Stomach (tissue), 9 donors: ENCODE results near the gene EPB41L4B. TPM values are rescaled to one million over a fixed set of nuclear protein-coding genes. Genes with fewer than 3 reads are reported as not detected.

Experiments used
- DNase-seq, 2 donors: peaks; one replicate each; pipeline versions ENCODE4 v3.0.0 to v3.0.0-alpha.2; 2013 to 2019
- H3K27ac ChIP-seq, 5 donors: fragments of 200-600 bp in 4 of 5; sonication (generic) in 4 of 5; one replicate each; pipeline ENCODE4 v1.5.1; 2013 to 2019; ENCODE audit warnings: mild to moderate bottlenecking in 1 of 5, moderate library complexity in 1 of 5
- H3K27me3 ChIP-seq, 3 donors: fragments of 200-600 bp; sonication (generic); one replicate each; pipeline ENCODE4 v1.5.1; 2017 to 2019; ENCODE audit warnings: mixed run types in 1 of 3
- H3K36me3 ChIP-seq, 4 donors: fragments of 200-600 bp; sonication (generic); 1 replicate in 3 of 4; 2 replicates in 1 of 4; pipeline ENCODE4 v1.5.1; 2016 to 2019
- H3K4me1 ChIP-seq, 4 donors: fragments of 200-600 bp; sonication (generic); one replicate each; pipeline ENCODE4 v1.5.1; 2016 to 2019
- H3K4me3 ChIP-seq, 4 donors: fragments of 200-600 bp; sonication (generic) in 3 of 4; one replicate each; pipeline ENCODE4 v1.5.1; 2016 to 2019; ENCODE audit warnings: mild to moderate bottlenecking in 1 of 4
- H3K9me3 ChIP-seq, 4 donors: fragments of 200-600 bp; sonication (generic); one replicate each; pipeline ENCODE4 v1.5.1; 2016 to 2019
- EP300 ChIP-seq: sonication (generic); formaldehyde crosslinking; IDR thresholded peaks from one replicate; pipeline ENCODE4 v1.6.1; 2017; ENCODE audit warnings: antibody characterized with exemption
- POLR2A ChIP-seq, 4 donors: fragments of 450-650 bp; IDR thresholded peaks; one replicate each; pipeline ENCODE4 v1.6.1; 2016; ENCODE audit warnings: antibody characterized with exemption in 4 of 4, control low read depth in 2 of 4, mild to moderate bottlenecking in 1 of 4, moderate library complexity in 1 of 4
- POLR2AphosphoS5 ChIP-seq, 3 donors: sonication (generic); formaldehyde crosslinking; IDR thresholded peaks; one replicate each; pipeline ENCODE4 v1.6.1; 2016; ENCODE audit warnings: antibody characterized with exemption in 3 of 3
- WGBS, 5 donors: extraction: QIAGEN DNeasy Blood & Tissue Kit in 3 of 5; methylation state at CpG; one replicate each; pipeline versions ENCODE4 v1.1.5 to v1.1.7; 2013 to 2018; 5-methylcytosine and 5-hydroxymethylcytosine counted together
- intact Hi-C: fragments of 100-400 bp; cut with DNase I; formaldehyde crosslinking; loops from one replicate; pipeline ENCODE4 v1.15.1; 2023; ENCODE audit warnings: low total_unique reads
- polyA plus RNA-seq, 3 donors: library from polyadenylated mRNA; stranded (reverse); fragments of 200-250 nt; gene quantifications; one replicate each; pipeline ENCODE4 v1.2.3, GENCODE V29; 2013
- total RNA-seq, 5 donors: library from RNA; depleted of rRNA; stranded (reverse); fragments of >200 nt; gene quantifications; one replicate each; pipeline versions ENCODE4 v1.1.0 to v1.2.3, GENCODE V29; 2014 to 2016
- TF ChIP-seq, protein P1 (sequence below), 7 experiments: fragments of 450-650 bp in 4 of 7; fragments of 200-600 bp in 3 of 7; sonication (generic) in 3 of 7; IDR thresholded peaks; one replicate each; pipeline ENCODE4 v1.5.1; 2016 to 2019; ENCODE audit warnings: antibody characterized with exemption in 7 of 7, control low read depth in 2 of 7, mild to moderate bottlenecking in 1 of 7
- donor health status: healthy with polysubstance abuse.
- donor health status: Bipolar disorder and iron deficiency.
- donor health status: healthy.

Gene EPB41L4B
- total and polyA plus RNA-seq, 8 donors, result 9.2 to 52.4 (median 24.4) TPM

DNA sequence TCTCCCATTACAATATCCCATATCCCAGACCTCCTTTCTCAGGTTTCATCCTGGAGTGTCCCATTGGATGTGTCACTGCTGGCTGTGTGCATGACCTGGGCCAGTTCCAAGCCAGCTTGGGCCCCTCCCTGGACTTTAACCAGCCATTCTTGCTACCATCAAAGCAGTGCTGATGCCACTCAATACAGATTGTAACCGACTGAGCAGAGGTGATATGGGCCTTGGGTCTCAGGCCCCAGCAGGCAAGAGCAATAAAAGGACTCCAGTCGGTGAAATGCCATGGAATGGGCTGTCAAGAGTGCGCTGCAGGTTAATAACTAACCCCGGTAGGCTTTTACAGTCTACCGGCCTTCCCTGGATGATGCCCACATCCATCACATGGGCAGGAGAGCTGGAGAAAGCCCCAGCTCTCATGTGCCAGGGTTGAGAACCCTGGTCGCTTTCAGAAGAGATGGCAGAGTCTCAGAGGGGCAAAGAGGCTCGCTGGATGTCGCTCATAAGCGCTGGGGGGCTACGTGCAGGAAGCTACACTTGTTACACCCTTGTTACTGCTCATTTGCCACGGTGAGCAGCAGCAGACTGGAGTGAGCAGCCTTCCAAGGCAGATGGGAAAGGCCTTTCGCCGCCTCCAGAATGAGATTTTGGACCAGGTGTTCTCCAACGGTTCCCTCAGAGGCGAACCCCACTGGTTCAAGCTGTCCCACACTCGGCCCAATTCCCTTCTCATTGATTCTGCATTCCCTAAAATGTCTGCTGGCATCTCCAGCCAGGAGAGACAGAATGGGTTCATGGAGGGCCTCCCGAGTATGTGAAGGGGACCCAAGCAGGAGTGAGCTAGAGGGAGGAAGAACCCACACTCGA, 13.2 kb downstream of the EPB41L4B start:
- intact Hi-C loops, result no loop called here
- Histone ChIP-seq H3K4me3 (no peak overlapping the region), H3K9me3 (no peaks in the 10 kb centered on the region), H3K4me1 (peaks cover 1 to 37% (median 17%) of the 10 kb centered on the region in 4 donors), H3K36me3 (no peaks in the 10 kb centered on the region), H3K27me3 (no peaks in the 10 kb centered on the region), H3K27ac (peak overlapping the region in 3 of 5 donors; percentile 16 to 53 (median 42))
- DNase-seq, result peak; percentile 65 to 69
- TF ChIP-seq POLR2A (IDR thresholded peaks at IDR 0.05) (no peak), EP300 (no peak), POLR2AphosphoS5 (IDR thresholded peaks at IDR 0.05) (peak in 1 of 3 donors; percentile 7)
- TF ChIP-seq, protein P1, sequence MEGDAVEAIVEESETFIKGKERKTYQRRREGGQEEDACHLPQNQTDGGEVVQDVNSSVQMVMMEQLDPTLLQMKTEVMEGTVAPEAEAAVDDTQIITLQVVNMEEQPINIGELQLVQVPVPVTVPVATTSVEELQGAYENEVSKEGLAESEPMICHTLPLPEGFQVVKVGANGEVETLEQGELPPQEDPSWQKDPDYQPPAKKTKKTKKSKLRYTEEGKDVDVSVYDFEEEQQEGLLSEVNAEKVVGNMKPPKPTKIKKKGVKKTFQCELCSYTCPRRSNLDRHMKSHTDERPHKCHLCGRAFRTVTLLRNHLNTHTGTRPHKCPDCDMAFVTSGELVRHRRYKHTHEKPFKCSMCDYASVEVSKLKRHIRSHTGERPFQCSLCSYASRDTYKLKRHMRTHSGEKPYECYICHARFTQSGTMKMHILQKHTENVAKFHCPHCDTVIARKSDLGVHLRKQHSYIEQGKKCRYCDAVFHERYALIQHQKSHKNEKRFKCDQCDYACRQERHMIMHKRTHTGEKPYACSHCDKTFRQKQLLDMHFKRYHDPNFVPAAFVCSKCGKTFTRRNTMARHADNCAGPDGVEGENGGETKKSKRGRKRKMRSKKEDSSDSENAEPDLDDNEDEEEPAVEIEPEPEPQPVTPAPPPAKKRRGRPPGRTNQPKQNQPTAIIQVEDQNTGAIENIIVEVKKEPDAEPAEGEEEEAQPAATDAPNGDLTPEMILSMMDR (IDR thresholded peaks at IDR 0.05), result no peak
- 78 to 86% (median 81%) methylated on average over 16 to 18 of the region's 18 CpGs for WGBS, 5 donors

DNA sequence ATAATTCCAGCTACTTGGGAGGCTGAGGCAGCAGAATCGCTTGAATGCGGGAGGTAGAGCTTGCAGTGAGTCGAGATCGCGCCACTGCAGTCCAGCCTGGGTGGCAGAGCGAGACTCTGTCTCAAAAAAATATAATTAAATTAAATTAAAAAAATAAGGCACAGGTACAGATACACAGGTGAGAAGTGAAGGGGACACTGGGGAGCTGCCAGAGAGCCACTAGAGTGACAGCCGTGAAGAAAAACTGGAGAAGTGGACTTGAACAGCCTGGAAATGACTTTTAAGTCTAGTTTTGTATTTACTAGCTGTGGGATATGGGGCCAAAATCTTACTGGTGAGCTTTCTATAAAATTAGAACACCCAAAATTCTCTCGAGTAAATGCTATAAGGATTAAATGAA, 15.1 kb downstream of the EPB41L4B start:
- Histone ChIP-seq H3K36me3 (no peaks in the 10 kb centered on the region), H3K9me3 (no peaks in the 10 kb centered on the region), H3K27ac (no peak overlapping the region), H3K27me3 (no peaks in the 10 kb centered on the region), H3K4me1 (peaks cover 0 to 25% (median 11%) of the 10 kb centered on the region in 4 donors), H3K4me3 (no peak overlapping the region)
- no peak for DNase-seq
- intact Hi-C loops, result no loop called here
- 86 to 98% (median 95%) methylated on average over 8 of the region's 8 CpGs for WGBS, 5 donors
- TF ChIP-seq, protein P1 (IDR thresholded peaks at IDR 0.05), result no peak
- TF ChIP-seq POLR2A (IDR thresholded peaks at IDR 0.05) (no peak), EP300 (no peak), POLR2AphosphoS5 (IDR thresholded peaks at IDR 0.05) (no peak)

DNA sequence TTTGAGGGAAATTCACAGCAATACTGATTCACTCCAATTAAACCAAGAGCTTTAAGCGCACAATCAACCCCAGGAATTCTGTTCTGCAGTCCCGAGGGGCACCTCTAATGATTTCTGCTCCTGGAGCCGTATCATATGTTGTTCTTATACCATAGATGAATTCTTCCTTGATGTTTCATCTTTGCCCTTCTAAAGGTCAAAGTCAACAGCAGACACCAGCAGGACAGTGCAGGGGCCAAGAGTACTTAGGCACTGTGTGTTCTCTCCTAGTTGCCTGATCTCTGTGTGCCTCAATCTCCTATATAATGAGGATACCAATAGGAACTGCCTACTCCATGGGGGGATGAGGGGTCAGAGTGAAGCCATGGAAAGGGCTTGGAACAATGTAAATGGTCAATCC, 16.5 kb downstream of the EPB41L4B start:
- Histone ChIP-seq H3K4me1 (peaks cover 0 to 11% (median 7%) of the 10 kb centered on the region in 4 donors), H3K27ac (no peak overlapping the region), H3K4me3 (no peak overlapping the region), H3K9me3 (no peaks in the 10 kb centered on the region), H3K27me3 (no peaks in the 10 kb centered on the region), H3K36me3 (no peaks in the 10 kb centered on the region)
- intact Hi-C loops, result no loop called here
- WGBS, 5 donors, result 77 to 89% (median 81%) methylated on average over 3 of the region's 3 CpGs
- TF ChIP-seq POLR2A (IDR thresholded peaks at IDR 0.05) (no peak), POLR2AphosphoS5 (IDR thresholded peaks at IDR 0.05) (no peak), EP300 (no peak)
- TF ChIP-seq, protein P1 (IDR thresholded peaks at IDR 0.05), result no peak
- no peak for DNase-seq

DNA sequence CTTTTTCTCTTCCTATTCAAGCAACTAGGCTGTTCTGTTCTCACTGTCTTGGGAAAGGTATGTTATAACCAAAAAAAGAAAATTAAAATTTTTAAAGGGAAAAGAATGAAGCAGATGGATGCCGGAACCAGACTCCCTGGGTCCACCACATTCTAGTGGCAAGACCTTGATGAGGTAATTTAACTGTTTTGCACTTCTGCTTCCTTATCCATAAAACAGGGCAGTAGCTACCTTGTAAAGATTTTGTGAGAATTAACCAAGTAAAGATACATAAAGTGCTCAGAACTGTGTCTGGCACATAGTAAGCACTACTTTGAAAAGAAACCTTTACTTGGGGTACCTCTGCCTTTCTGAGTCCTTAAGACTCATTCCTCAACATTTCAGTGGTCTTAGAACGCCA, 17.0 kb downstream of the EPB41L4B start:
- H3K27me3 ChIP-seq, result no peaks in the 10 kb centered on the region
- no peaks in the 10 kb centered on the region for H3K9me3 ChIP-seq
- intact Hi-C loops, result no loop called here
- H3K4me3 ChIP-seq, result no peak overlapping the region
- TF ChIP-seq POLR2AphosphoS5 (IDR thresholded peaks at IDR 0.05), result no peak
- TF ChIP-seq POLR2A (IDR thresholded peaks at IDR 0.05), result no peak
- TF ChIP-seq, protein P1 (IDR thresholded peaks at IDR 0.05), result no peak
- TF ChIP-seq EP300, result no peak
- no peaks in the 10 kb centered on the region for H3K36me3 ChIP-seq
- DNase-seq, result no peak
- 88 to 93% (median 91%) methylated on average over 2 of the region's 2 CpGs for WGBS, 5 donors
- no peak overlapping the region for H3K27ac ChIP-seq
- H3K4me1 ChIP-seq, result peaks cover 0 to 9% (median 7%) of the 10 kb centered on the region in 4 donors
